OCI-LY3 (cell line): ENCODE results near the gene SLC24A4.

ENCODE experiments used
- CTCF ChIP-seq: fragments of 200-600, 300-600 bp; sonication (generic); IDR thresholded peaks from 2 replicates; pipeline ENCODE4 v1.5.1; 2014; ENCODE audit warnings: antibody characterized with exemption, low read length, low read depth
- EZH2phosphoT487 ChIP-seq: fragments of 200-600 bp; shearing (Covaris generic); IDR thresholded peaks from 2 replicates; pipeline ENCODE4 v1.6.1; 2018; ENCODE audit warnings: antibody characterized with exemption, mixed run types, low read depth

- TF ChIP-seq CTCF (no peak), EZH2phosphoT487 (no peak)
Measured at GRCh38 chr14:92392711-92393110, 69.7 kb downstream of the SLC24A4 start.
